Tibial nerve (tissue), 4 donors: ENCODE data around the gene MTRF1. TPM values are rescaled to one million over a fixed set of nuclear protein-coding genes. Genes with fewer than 3 reads are reported as not detected.

Experiments
- DNase-seq, 2 donors: peaks; one replicate each; pipeline ENCODE4 v3.0.0-alpha.2; 2019; ENCODE audit warnings: low spot score in 2 of 2
- H3K27ac ChIP-seq, 4 donors: fragments of 200-600 bp; sonication (generic) in 3 of 4; one replicate each; pipeline ENCODE4 v1.5.1; 2017 to 2019; ENCODE audit warnings: mild to moderate bottlenecking in 1 of 4
- H3K27me3 ChIP-seq, 2 donors: fragments of 200-600 bp; sonication (generic) in 1 of 2; one replicate each; pipeline versions ENCODE4 v1.5.1 to v1.6.0; 2017 to 2019
- H3K36me3 ChIP-seq, 3 donors: fragments of 200-600 bp; sonication (generic); one replicate each; pipeline ENCODE4 v1.5.1; 2018 to 2019
- H3K4me1 ChIP-seq, 4 donors: fragments of 200-600 bp; sonication (generic) in 3 of 4; one replicate each; pipeline ENCODE4 v1.5.1; 2017 to 2019
- H3K4me3 ChIP-seq, 4 donors: fragments of 200-600 bp; sonication (generic) in 3 of 4; one replicate each; pipeline ENCODE4 v1.5.1; 2017 to 2019; ENCODE audit warnings: mild to moderate bottlenecking in 1 of 4, moderate library complexity in 1 of 4
- H3K9me3 ChIP-seq, 4 donors: fragments of 200-600 bp; sonication (generic) in 3 of 4; one replicate each; pipeline ENCODE4 v1.5.1; 2017 to 2019
- EP300 ChIP-seq, 2 donors: sonication (generic); formaldehyde crosslinking; IDR thresholded peaks; one replicate each; pipeline ENCODE4 v1.6.1; 2017; ENCODE audit warnings: antibody characterized with exemption in 2 of 2, mild to moderate bottlenecking in 1 of 2
- POLR2A ChIP-seq, 2 donors: fragments of 450-650 bp; IDR thresholded peaks; one replicate each; pipeline ENCODE4 v1.6.1; 2017; ENCODE audit warnings: antibody characterized with exemption in 2 of 2, mild to moderate bottlenecking in 2 of 2, moderate library complexity in 2 of 2
- WGBS, 2 donors: methylation state at CpG; one replicate each; pipeline ENCODE4 v1.1.5; 2018; 5-methylcytosine and 5-hydroxymethylcytosine counted together
- total RNA-seq, 4 donors: library from RNA; depleted of rRNA; stranded (reverse); fragments of >200 nt; gene quantifications; one replicate each; pipeline ENCODE4 v1.1.0, GENCODE V29; 2016
- TF ChIP-seq, protein P1 (sequence below), 5 experiments: fragments of 200-600 bp in 3 of 5; fragments of 450-650 bp in 2 of 5; sonication (generic) in 3 of 5; IDR thresholded peaks; one replicate each; pipeline ENCODE4 v1.5.1; 2016 to 2019; ENCODE audit warnings: antibody characterized with exemption in 5 of 5, mild to moderate bottlenecking in 3 of 5, moderate library complexity in 2 of 5

The MTRF1 gene
- total RNA-seq, 4 donors from 2014 or later: 2.5 to 27.3 (median 7.3) TPM

GRCh38 chr13:41268764-41269163, 5.4 kb upstream of the MTRF1 start:
- H3K27me3 ChIP-seq: no peaks in the 10 kb centered on the region
- no peak overlapping the region for H3K27ac ChIP-seq
- peaks cover 0 to 4% (median 0%) of the 10 kb centered on the region in 4 donors for H3K4me1 ChIP-seq
- 12 to 13% methylated on average over 1 of the region's 1 CpG for WGBS, 2 donors
- no peak for DNase-seq
- H3K36me3 ChIP-seq: no peaks in the 10 kb centered on the region
- H3K9me3 ChIP-seq: peaks cover 0 to 7% (median 0%) of the 10 kb centered on the region in 4 donors
- no peak for TF ChIP-seq EP300 (IDR thresholded peaks at IDR 0.05)
- TF ChIP-seq, protein P1, sequence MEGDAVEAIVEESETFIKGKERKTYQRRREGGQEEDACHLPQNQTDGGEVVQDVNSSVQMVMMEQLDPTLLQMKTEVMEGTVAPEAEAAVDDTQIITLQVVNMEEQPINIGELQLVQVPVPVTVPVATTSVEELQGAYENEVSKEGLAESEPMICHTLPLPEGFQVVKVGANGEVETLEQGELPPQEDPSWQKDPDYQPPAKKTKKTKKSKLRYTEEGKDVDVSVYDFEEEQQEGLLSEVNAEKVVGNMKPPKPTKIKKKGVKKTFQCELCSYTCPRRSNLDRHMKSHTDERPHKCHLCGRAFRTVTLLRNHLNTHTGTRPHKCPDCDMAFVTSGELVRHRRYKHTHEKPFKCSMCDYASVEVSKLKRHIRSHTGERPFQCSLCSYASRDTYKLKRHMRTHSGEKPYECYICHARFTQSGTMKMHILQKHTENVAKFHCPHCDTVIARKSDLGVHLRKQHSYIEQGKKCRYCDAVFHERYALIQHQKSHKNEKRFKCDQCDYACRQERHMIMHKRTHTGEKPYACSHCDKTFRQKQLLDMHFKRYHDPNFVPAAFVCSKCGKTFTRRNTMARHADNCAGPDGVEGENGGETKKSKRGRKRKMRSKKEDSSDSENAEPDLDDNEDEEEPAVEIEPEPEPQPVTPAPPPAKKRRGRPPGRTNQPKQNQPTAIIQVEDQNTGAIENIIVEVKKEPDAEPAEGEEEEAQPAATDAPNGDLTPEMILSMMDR (IDR thresholded peaks at IDR 0.05): no peak
- TF ChIP-seq POLR2A (IDR thresholded peaks at IDR 0.05): no peak
- no peak overlapping the region for H3K4me3 ChIP-seq

DNA sequence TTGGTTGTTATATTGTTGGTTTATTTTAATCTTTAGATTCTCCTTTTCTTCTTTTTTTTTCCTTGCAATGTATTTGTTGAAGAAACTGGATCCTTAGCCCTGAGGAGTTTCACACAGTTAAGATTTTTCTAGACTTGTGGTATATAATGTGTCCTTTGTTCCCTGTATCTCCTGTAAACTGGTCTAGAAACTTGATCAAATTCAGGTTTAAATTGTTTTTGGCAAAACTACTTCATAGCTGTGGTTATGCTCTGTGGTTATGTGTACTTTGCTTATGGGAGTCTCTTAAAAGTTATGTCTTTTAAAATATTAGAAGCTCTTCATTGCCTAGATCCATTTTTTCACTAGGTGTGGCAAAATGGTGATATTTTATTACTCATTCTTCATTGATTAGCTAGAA, 3.7 kb upstream of the MTRF1 start:
- Histone ChIP-seq H3K27me3 (no peaks in the 10 kb centered on the region), H3K4me1 (peaks cover 0 to 13% (median 3%) of the 10 kb centered on the region in 4 donors), H3K36me3 (no peaks in the 10 kb centered on the region), H3K4me3 (no peak overlapping the region), H3K9me3 (peaks cover 0 to 7% (median 0%) of the 10 kb centered on the region in 4 donors), H3K27ac (no peak overlapping the region)
- no peak for DNase-seq
- TF ChIP-seq, protein P1 (IDR thresholded peaks at IDR 0.05): no peak
- TF ChIP-seq EP300 (IDR thresholded peaks at IDR 0.05): no peak

DNA sequence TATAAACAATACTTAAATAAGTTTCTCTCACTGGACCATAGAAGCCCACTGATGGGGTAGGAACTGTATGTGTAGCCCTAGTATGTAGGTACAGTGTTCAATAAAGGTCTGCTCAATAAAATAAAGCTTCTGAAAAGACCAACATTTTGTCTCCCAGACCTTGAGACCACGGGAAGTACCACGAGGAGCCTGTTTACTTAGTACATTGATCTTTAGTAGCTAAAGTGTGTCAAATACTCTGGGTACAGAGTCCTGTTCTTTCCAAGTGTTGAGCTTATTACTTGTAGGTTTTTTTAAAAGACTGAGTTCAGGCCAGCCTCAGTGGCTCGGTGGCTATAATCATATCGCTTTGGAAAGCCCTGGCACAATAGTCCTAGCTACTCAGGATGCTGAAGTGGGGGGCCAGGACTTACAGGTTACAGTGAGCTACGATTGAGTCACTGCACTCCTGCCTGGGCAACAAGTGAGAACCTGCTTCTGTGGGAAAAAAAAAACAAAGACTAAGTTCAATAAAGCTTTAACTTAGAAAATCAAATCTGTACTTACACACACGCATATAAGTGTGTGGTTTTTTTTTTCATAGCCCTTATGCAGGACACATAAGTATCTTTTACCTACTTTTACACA, 3.4 kb downstream of the MTRF1 start:
- DNase-seq: no peak
- Histone ChIP-seq H3K27me3 (no peaks in the 10 kb centered on the region), H3K9me3 (no peaks in the 10 kb centered on the region), H3K36me3 (peaks cover 0 to 41% (median 0%) of the 10 kb centered on the region in 3 donors), H3K4me3 (no peak overlapping the region), H3K27ac (no peak overlapping the region), H3K4me1 (peaks cover 0 to 13% (median 3%) of the 10 kb centered on the region in 4 donors)
- WGBS, 2 donors: 96 to 99% methylated on average over 6 of the region's 6 CpGs
- TF ChIP-seq POLR2A (IDR thresholded peaks at IDR 0.05): no peak
- TF ChIP-seq, protein P1 (IDR thresholded peaks at IDR 0.05): no peak
- TF ChIP-seq EP300 (IDR thresholded peaks at IDR 0.05): no peak

- Histone ChIP-seq H3K27ac (no peak overlapping the region), H3K9me3 (no peaks in the 10 kb centered on the region), H3K27me3 (no peaks in the 10 kb centered on the region), H3K4me1 (peaks cover 0 to 3% (median under 1%) of the 10 kb centered on the region in 4 donors), H3K36me3 (peaks cover 0 to 64% (median 2%) of the 10 kb centered on the region in 3 donors), H3K4me3 (no peak overlapping the region)
- no peak for DNase-seq
- TF ChIP-seq, protein P1 (IDR thresholded peaks at IDR 0.05): no peak
- TF ChIP-seq POLR2A (IDR thresholded peaks at IDR 0.05) (no peak), EP300 (IDR thresholded peaks at IDR 0.05) (no peak)
These were observed 5.8 kb downstream of the MTRF1 start for GRCh38 chr13:41257535-41257934.

DNA sequence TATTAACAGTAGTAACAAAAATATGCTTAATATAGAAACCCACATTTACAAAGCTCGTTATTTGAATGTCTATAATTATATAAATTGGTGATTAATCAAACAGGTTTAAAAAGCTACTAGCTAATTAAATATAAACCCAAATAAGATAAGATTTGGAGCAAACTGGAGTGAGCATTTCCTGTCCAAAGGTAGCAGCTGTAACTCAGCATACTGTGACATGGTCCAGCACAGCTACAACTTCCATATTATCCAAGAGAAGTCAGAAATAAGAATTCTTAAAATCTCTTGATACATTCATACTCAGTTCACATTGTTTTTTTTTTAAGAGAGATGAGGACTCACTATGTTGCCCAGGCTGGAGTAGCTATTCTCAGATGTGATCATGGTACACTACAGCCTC, 8.5 kb downstream of the MTRF1 start:
- Histone ChIP-seq H3K36me3 (peaks cover 0 to 76% (median 2%) of the 10 kb centered on the region in 3 donors), H3K9me3 (no peaks in the 10 kb centered on the region), H3K27ac (no peak overlapping the region), H3K4me3 (no peak overlapping the region), H3K27me3 (no peaks in the 10 kb centered on the region), H3K4me1 (no peaks in the 10 kb centered on the region)
- WGBS, 2 donors: 98% methylated on average over 1 of the region's 1 CpG
- DNase-seq: no peak
- no peak for TF ChIP-seq POLR2A (IDR thresholded peaks at IDR 0.05)
- no peak for TF ChIP-seq EP300 (IDR thresholded peaks at IDR 0.05)
